GM23338 (cell line): ENCODE measurements around the gene GLI1. TPM values are rescaled to one million over a fixed set of nuclear protein-coding genes. Genes with fewer than 3 reads are reported as not detected.

Experiments used
- ATAC-seq: fragments of 200-7000 bp; cut with Tn5 transposase; 3 replicates; pipeline ENCODE4 v1.9.1; 2020
- DNase-seq: peaks from one replicate; pipeline ENCODE4 v3.0.0-alpha.2; 2015; ENCODE audit warnings: low spot score
- H2AFZ ChIP-seq: fragments of 200-600 bp; sonication (generic); 2 replicates; pipeline ENCODE4 v1.8.0; 2016; ENCODE audit warnings: antibody characterized with exemption, mild to moderate bottlenecking, moderate library complexity
- H3F3A ChIP-seq: fragments of 200-600 bp; sonication (generic); replicated peaks from 2 replicates; pipeline ENCODE4 v1.8.0; 2017; ENCODE audit warnings: antibody characterized with exemption, mixed run types, low read depth
- H3K27ac ChIP-seq: fragments of 200-600 bp; sonication (generic); 2 replicates; pipeline ENCODE4 v1.6.1; 2016; ENCODE audit warnings: low read depth
- H3K27me3 ChIP-seq: fragments of 200-600 bp; sonication (generic); 2 replicates; pipeline ENCODE4 v1.8.0; 2016; ENCODE audit warnings: mild to moderate bottlenecking, mixed run types, moderate library complexity; ENCODE audit not compliant: insufficient read depth
- H3K36me3 ChIP-seq: fragments of 200-600 bp; sonication (generic); 2 replicates; pipeline ENCODE4 v1.8.0; 2016; ENCODE audit warnings: mild to moderate bottlenecking; ENCODE audit not compliant: insufficient read depth
- H3K4me1 ChIP-seq: fragments of 200-600 bp; sonication (generic); 2 replicates; pipeline ENCODE4 v1.8.0; 2016; ENCODE audit warnings: mild to moderate bottlenecking, moderate library complexity; ENCODE audit not compliant: insufficient read depth
- H3K4me2 ChIP-seq: fragments of 200-600 bp; sonication (generic); 2 replicates; pipeline ENCODE4 v1.7.1; 2017; ENCODE audit warnings: mixed run types
- H3K4me3 ChIP-seq: fragments of 200-600 bp; sonication (generic); 2 replicates; pipeline ENCODE4 v1.6.1; 2016; ENCODE audit warnings: mixed run types
- H3K79me2 ChIP-seq: fragments of 200-600 bp; sonication (generic); replicated peaks from 2 replicates; pipeline ENCODE4 v1.8.0; 2017; ENCODE audit warnings: mild to moderate bottlenecking; ENCODE audit not compliant: insufficient read depth
- H3K9me2 ChIP-seq: fragments of 200-600 bp; sonication (generic); 2 replicates; pipeline ENCODE4 v1.8.0; 2017; ENCODE audit not compliant: insufficient read depth
- H4K20me1 ChIP-seq: fragments of 200-600 bp; sonication (generic); replicated peaks from 2 replicates; pipeline ENCODE4 v1.8.0; 2017; ENCODE audit warnings: mild to moderate bottlenecking; ENCODE audit not compliant: insufficient read depth
- H3K27ac Mint-ChIP-seq: 2 replicates; pipeline ENCODE4 v1.8.0; 2020; ENCODE audit warnings: inconsistent platforms, mild to moderate bottlenecking, moderate library complexity, mixed read lengths
- H3K27me3 Mint-ChIP-seq: 3 replicates; pipeline ENCODE4 v1.8.0; 2022; ENCODE audit warnings: low read depth, mild to moderate bottlenecking, moderate library complexity, mixed read lengths, inconsistent platforms; ENCODE audit not compliant: insufficient read depth, poor library complexity
- H3K36me3 Mint-ChIP-seq: 3 replicates; pipeline ENCODE4 v1.8.0; 2021; ENCODE audit warnings: low read depth, mild to moderate bottlenecking, inconsistent platforms, moderate library complexity, mixed read lengths
- H3K4me1 Mint-ChIP-seq: 3 replicates; pipeline ENCODE4 v1.8.0; 2020; ENCODE audit warnings: mild to moderate bottlenecking, inconsistent platforms, mixed read lengths
- H3K4me3 Mint-ChIP-seq: 3 replicates; pipeline ENCODE4 v1.8.0; 2021; ENCODE audit warnings: moderate library complexity, mild to moderate bottlenecking, inconsistent platforms, mixed read lengths
- H3K9me3 Mint-ChIP-seq: 3 replicates; pipeline ENCODE4 v1.8.0; 2020; ENCODE audit warnings: moderate library complexity, mild to moderate bottlenecking, inconsistent platforms, mixed read lengths
- CREB1 ChIP-seq: fragments of 250-450 bp; sonication (Bioruptor Pico); IDR thresholded peaks from 2 replicates; pipeline ENCODE4 v1.5.0; 2020; ENCODE audit warnings: low read depth, mild to moderate bottlenecking, moderate library complexity
- CTCF ChIP-seq, 2 experiments: fragments of 200-600 bp in 1 of 2; sonication (generic) in 1 of 2; conservative IDR thresholded peaks; 2 replicates each; pipeline versions ENCODE4 v1.5.1 to v1.6.1; 2016 to 2017; ENCODE audit warnings: antibody characterized with exemption in 2 of 2, low read depth in 2 of 2, mild to moderate bottlenecking in 2 of 2, moderate library complexity in 1 of 2
- ETS1 ChIP-seq: IDR thresholded peaks from 2 replicates; pipeline ENCODE4 v1.6.1; 2016; ENCODE audit warnings: antibody characterized with exemption
- EZH2 ChIP-seq: fragments of 200-600 bp; sonication (generic); IDR thresholded peaks from one replicate; pipeline ENCODE4 v1.8.0; 2017; ENCODE audit warnings: antibody characterized with exemption, mild to moderate bottlenecking, low read depth; ENCODE audit not compliant: unreplicated experiment
- EZH2phosphoT487 ChIP-seq: fragments of 200-600 bp; sonication (generic); IDR thresholded peaks from one replicate; pipeline ENCODE4 v1.8.1; 2018; ENCODE audit warnings: antibody characterized with exemption; ENCODE audit not compliant: unreplicated experiment
- JUNB ChIP-seq: IDR thresholded peaks from one replicate; pipeline ENCODE4 v1.6.1; 2016; ENCODE audit warnings: antibody characterized with exemption; ENCODE audit not compliant: unreplicated experiment
- NANOG ChIP-seq: IDR thresholded peaks from 2 replicates; pipeline ENCODE4 v1.6.1; 2016; ENCODE audit warnings: antibody characterized with exemption, borderline replicate concordance
- POLR2AphosphoS5 ChIP-seq: IDR thresholded peaks from 2 replicates; pipeline ENCODE4 v1.6.1; 2016; ENCODE audit warnings: antibody characterized with exemption, low read depth
- STAT1 ChIP-seq: IDR thresholded peaks from one replicate; pipeline ENCODE4 v1.6.1; 2016; ENCODE audit warnings: antibody characterized with exemption; ENCODE audit not compliant: unreplicated experiment
- ZNF114 ChIP-seq: fragments of 250-450 bp; sonication (Bioruptor Pico); IDR thresholded peaks from 2 replicates; pipeline ENCODE4 v1.5.0; 2020; ENCODE audit warnings: mild to moderate bottlenecking, moderate library complexity
- ZNF331 ChIP-seq: fragments of 250-450 bp; sonication (Bioruptor Pico); IDR thresholded peaks from 2 replicates; pipeline ENCODE4 v1.5.0; 2020; ENCODE audit warnings: low read depth, mild to moderate bottlenecking, moderate library complexity
- polyA plus RNA-seq: library from polyadenylated mRNA; unstranded; fragments of >200 nt; fragmentation: Nextera tagmentation; extraction: Ambion mirVana; gene quantifications from 2 replicates; pipeline ENCODE4 v1.2.1, GENCODE V29; 2016
- total RNA-seq: library from RNA; depleted of rRNA; stranded (reverse); fragments of >200 nt; shearing (Covaris generic); gene quantifications from 2 replicates; pipeline ENCODE4 v1.2.3, GENCODE V29; 2014
- TF ChIP-seq, protein P1 (sequence below): fragments of 250-450 bp; sonication (Bioruptor Pico); IDR thresholded peaks from 2 replicates; pipeline ENCODE4 v1.5.0; 2020; ENCODE audit warnings: mild to moderate bottlenecking, moderate library complexity

The GLI1 gene
- total and polyA plus RNA-seq, 2 experiments from 2014 or later, result 5.6 to 18.1 TPM

GRCh38 chr12:57465747-57466505 is 6.3 kb downstream of the GLI1 start (continued):
- TF ChIP-seq CTCF (conservative IDR thresholded peaks at IDR 0.05; ENCODE audit: low read depth in 2 of 2) (no peak), ZNF114 (CRISPR knock-in tag) (no peak), CREB1 (no peak), ETS1 (no peak), NANOG (no peak), JUNB (no peak), EZH2phosphoT487 (no peak)

- peaks cover 13% of the 10 kb centered on the region; the same call in 2 of the 3 replicates for H3K36me3 Mint-ChIP-seq
- Histone ChIP-seq H3K4me2 (no peak overlapping the region), H3K4me1 (peaks cover 5% of the 10 kb centered on the region), H3K4me3 (no peak overlapping the region), H3K79me2 (no peaks in the 10 kb centered on the region), H3K9me2 (no peaks in the 10 kb centered on the region), H3K27me3 (peaks cover 6% of the 10 kb centered on the region; the same call in 1 of the 2 replicates), H2AFZ (no peak overlapping the region), H3K27ac (no peak overlapping the region), H3K36me3 (no peaks in the 10 kb centered on the region), H3F3A (0 out of 2 replicates have a peak, but pooled peaks cover 3% of the 10 kb centered on the region), H4K20me1 (no peaks in the 10 kb centered on the region; the same call in 1 of the 2 replicates)
- peaks cover 11% of the 10 kb centered on the region for H3K4me1 Mint-ChIP-seq
- ATAC-seq (no peak), DNase-seq (no peak)
- H3K27me3 Mint-ChIP-seq, result peaks cover 20% of the 10 kb centered on the region
- H3K4me3 Mint-ChIP-seq, result no peak overlapping the region; the same call in 2 of the 3 replicates
- H3K27ac Mint-ChIP-seq, result no peak overlapping the region
- H3K9me3 Mint-ChIP-seq, result no peaks in the 10 kb centered on the region; the same call in 2 of the 3 replicates
- no peak for TF ChIP-seq CREB1
- TF ChIP-seq STAT1, result no peak
- TF ChIP-seq NANOG, result no peak
- no peak for TF ChIP-seq EZH2phosphoT487
- no peak for TF ChIP-seq ZNF114 (CRISPR knock-in tag)
- TF ChIP-seq, protein P1, sequence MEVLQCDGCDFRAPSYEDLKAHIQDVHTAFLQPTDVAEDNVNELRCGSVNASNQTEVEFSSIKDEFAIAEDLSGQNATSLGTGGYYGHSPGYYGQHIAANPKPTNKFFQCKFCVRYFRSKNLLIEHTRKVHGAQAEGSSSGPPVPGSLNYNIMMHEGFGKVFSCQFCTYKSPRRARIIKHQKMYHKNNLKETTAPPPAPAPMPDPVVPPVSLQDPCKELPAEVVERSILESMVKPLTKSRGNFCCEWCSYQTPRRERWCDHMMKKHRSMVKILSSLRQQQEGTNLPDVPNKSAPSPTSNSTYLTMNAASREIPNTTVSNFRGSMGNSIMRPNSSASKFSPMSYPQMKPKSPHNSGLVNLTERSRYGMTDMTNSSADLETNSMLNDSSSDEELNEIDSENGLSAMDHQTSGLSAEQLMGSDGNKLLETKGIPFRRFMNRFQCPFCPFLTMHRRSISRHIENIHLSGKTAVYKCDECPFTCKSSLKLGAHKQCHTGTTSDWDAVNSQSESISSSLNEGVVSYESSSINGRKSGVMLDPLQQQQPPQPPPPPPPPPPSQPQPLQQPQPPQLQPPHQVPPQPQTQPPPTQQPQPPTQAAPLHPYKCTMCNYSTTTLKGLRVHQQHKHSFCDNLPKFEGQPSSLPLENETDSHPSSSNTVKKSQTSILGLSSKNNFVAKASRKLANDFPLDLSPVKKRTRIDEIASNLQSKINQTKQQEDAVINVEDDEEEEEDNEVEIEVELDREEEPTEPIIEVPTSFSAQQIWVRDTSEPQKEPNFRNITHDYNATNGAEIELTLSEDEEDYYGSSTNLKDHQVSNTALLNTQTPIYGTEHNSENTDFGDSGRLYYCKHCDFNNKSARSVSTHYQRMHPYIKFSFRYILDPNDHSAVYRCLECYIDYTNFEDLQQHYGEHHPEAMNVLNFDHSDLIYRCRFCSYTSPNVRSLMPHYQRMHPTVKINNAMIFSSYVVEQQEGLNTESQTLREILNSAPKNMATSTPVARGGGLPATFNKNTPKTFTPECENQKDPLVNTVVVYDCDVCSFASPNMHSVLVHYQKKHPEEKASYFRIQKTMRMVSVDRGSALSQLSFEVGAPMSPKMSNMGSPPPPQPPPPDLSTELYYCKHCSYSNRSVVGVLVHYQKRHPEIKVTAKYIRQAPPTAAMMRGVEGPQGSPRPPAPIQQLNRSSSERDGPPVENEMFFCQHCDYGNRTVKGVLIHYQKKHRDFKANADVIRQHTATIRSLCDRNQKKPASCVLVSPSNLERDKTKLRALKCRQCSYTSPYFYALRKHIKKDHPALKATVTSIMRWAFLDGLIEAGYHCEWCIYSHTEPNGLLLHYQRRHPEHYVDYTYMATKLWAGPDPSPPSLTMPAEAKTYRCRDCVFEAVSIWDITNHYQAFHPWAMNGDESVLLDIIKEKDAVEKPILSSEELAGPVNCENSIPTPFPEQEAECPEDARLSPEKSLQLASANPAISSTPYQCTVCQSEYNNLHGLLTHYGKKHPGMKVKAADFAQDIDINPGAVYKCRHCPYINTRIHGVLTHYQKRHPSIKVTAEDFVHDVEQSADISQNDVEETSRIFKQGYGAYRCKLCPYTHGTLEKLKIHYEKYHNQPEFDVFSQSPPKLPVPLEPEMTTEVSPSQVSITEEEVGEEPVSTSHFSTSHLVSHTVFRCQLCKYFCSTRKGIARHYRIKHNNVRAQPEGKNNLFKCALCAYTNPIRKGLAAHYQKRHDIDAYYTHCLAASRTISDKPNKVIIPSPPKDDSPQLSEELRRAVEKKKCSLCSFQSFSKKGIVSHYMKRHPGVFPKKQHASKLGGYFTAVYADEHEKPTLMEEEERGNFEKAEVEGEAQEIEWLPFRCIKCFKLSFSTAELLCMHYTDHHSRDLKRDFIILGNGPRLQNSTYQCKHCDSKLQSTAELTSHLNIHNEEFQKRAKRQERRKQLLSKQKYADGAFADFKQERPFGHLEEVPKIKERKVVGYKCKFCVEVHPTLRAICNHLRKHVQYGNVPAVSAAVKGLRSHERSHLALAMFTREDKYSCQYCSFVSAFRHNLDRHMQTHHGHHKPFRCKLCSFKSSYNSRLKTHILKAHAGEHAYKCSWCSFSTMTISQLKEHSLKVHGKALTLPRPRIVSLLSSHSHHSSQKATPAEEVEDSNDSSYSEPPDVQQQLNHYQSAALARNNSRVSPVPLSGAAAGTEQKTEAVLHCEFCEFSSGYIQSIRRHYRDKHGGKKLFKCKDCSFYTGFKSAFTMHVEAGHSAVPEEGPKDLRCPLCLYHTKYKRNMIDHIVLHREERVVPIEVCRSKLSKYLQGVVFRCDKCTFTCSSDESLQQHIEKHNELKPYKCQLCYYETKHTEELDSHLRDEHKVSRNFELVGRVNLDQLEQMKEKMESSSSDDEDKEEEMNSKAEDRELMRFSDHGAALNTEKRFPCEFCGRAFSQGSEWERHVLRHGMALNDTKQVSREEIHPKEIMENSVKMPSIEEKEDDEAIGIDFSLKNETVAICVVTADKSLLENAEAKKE (CRISPR knock-in tag), result no peak
- TF ChIP-seq JUNB, result no peak
- TF ChIP-seq POLR2AphosphoS5, result no peak
- no peak for TF ChIP-seq EZH2
- TF ChIP-seq ZNF331 (CRISPR knock-in tag), result no peak
Measured at GRCh38 chr12:57467212-57467874, 7.8 kb downstream of the GLI1 start.
